Fibroblast of mammary gland (primary cell): ENCODE data around the gene KNOP1.

Experiments
- DNase-seq: peaks from one replicate; pipeline ENCODE4 v3.0.0-alpha.2; 2010; ENCODE audit warnings: low read depth
- H3K4me3 ChIP-seq: 2 replicates; pipeline ENCODE4 v1.5.1; 2011; ENCODE audit warnings: low read depth, mild to moderate bottlenecking, low read length, moderate library complexity; ENCODE audit not compliant: control insufficient read depth
- CTCF ChIP-seq: conservative IDR thresholded peaks from 2 replicates; pipeline ENCODE4 v1.5.1; 2011; ENCODE audit warnings: low read depth, low read length, inconsistent platforms; ENCODE audit not compliant: control insufficient read depth, insufficient read depth

The KNOP1 gene

GRCh38 chr16:19749571-19750080 lies 31.6 kb upstream of the KNOP1 start:
- DNase-seq = no peak
- no peak for TF ChIP-seq CTCF
- H3K4me3 ChIP-seq = no peak overlapping the region

DNA sequence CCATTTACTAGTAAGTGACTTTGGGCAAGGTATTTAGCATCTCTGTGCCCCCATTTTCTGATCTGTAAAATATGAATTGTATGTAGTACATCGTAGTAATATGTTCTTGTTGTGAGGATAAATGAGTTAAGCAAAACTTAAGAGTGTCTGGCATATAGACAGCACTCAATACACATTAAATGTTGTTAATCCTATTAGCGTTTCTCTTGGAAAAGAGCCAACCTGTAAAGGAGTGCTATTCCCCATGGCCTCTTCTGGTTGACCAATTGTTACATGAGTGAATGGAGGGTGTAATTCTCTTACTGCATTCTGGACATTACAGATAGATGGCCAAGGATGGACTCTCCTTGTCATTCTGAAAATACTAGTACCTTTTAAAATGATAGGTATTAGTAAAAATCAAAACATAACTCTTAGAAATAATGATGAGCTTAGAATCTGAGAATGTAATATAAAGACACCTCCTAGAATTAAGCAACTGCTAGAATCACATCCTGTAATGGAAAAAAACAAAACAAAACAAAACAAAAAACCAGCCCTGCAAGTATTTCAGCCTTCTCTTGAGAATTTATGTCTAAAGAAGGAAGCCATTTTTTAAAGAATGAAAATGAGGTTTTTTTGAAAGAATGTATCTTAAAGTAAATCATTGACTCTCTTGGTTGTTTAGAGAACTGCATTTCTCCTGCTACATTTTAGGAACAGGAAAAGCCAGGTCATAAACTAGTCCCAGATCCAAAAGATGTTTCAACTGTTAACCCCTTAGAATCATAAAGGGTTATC lies 30.6 kb upstream of the KNOP1 start:
- no peak for DNase-seq
- TF ChIP-seq CTCF = no peak
- no peak overlapping the region for H3K4me3 ChIP-seq

DNA sequence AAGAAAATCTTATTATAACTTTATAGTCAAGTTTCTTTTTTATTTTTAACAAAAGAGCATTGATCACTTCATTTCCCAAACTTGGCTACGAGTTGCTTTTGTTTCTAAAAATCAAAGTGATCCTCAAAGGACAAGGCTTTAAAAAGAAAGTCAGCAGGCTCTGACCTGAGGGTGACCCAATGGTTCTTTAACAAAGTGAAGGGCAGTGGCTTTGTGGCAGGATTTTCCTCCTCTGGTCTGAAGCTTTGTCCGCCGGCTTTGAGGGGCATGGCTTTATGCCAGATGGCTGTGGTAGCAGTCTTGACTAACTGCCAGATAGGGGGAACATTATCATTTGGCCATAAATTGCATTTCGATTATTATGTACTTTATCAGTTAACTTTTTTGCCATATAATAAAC lies 28.5 kb upstream of the KNOP1 start:
- DNase-seq = no peak
- TF ChIP-seq CTCF = no peak
- no peak overlapping the region for H3K4me3 ChIP-seq

GRCh38 chr16:19745286-19746010 lies 27.4 kb upstream of the KNOP1 start:
- TF ChIP-seq CTCF = no peak
- peak; percentile 59 for DNase-seq
- no peak overlapping the region for H3K4me3 ChIP-seq

GRCh38 chr16:19744670-19745069 lies 26.6 kb upstream of the KNOP1 start:
- DNase-seq = no peak
- TF ChIP-seq CTCF = no peak
- H3K4me3 ChIP-seq = no peak overlapping the region

DNA sequence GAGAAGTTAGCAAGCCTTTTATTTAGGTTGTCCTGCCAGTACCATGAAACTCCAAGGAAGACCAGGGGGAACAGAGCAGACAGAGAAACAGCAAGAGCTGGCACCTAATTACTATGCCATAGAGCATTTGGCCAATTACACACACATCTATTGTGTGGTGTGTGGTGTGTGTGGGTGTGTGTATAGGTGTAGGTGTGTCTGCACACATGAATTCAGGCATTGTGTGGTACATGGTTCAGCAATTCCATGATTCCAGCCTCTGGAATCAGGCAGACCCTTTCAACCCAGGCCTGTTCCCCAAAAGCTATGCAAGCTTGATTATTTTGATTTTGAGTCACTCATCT lies 25.8 kb upstream of the KNOP1 start:
- no peak for DNase-seq
- H3K4me3 ChIP-seq = no peak overlapping the region
- no peak for TF ChIP-seq CTCF
